NCI-H1930 (cell line): ENCODE data around the gene CDH4.

Source experiments
- DNase-seq, 2 experiments: peaks; one replicate each; lab custom pipeline; 2025; lab: John Stamatoyannopoulos, UW

Gene CDH4

GRCh38 chr20:61765871-61766654 lies 514.0 kb downstream of the CDH4 start:
- DNase-seq, result no peak

- no peak for DNase-seq
These were observed 515.0 kb downstream of the CDH4 start for GRCh38 chr20:61766921-61767610.

GRCh38 chr20:61767761-61768494 lies 515.9 kb downstream of the CDH4 start:
- DNase-seq, result no peak

- DNase-seq, result no peak
These were observed 516.7 kb downstream of the CDH4 start for GRCh38 chr20:61768571-61769285.

- DNase-seq, result no peak
These were observed 517.3 kb downstream of the CDH4 start for GRCh38 chr20:61769286-61769832.

GRCh38 chr20:61770113-61770585 lies 518.1 kb downstream of the CDH4 start:
- DNase-seq, result no peak

GRCh38 chr20:61771805-61772350 lies 519.8 kb downstream of the CDH4 start:
- no peak for DNase-seq

GRCh38 chr20:61772828-61773631 lies 521.0 kb downstream of the CDH4 start:
- DNase-seq, result no peak

GRCh38 chr20:61773926-61774587 lies 522.0 kb downstream of the CDH4 start:
- no peak for DNase-seq

GRCh38 chr20:61775423-61775822 lies 523.4 kb downstream of the CDH4 start:
- DNase-seq, result no peak

GRCh38 chr20:61776491-61777075 lies 524.5 kb downstream of the CDH4 start:
- DNase-seq, result no peak

- no peak for DNase-seq
These were observed 525.9 kb downstream of the CDH4 start for GRCh38 chr20:61777773-61778494.

- no peak for DNase-seq
These were observed 526.4 kb downstream of the CDH4 start for GRCh38 chr20:61778495-61778863.

- DNase-seq, result no peak
These were observed 527.3 kb downstream of the CDH4 start for GRCh38 chr20:61779176-61779965.

- DNase-seq, result no peak
These were observed 528.0 kb downstream of the CDH4 start for GRCh38 chr20:61780066-61780465.

- DNase-seq, result no peak
These were observed 532.9 kb downstream of the CDH4 start for GRCh38 chr20:61784801-61785566.

GRCh38 chr20:61785567-61785816 lies 533.4 kb downstream of the CDH4 start:
- DNase-seq, result no peak

- DNase-seq, result no peak
These were observed 534.2 kb downstream of the CDH4 start for GRCh38 chr20:61786230-61786629.
